NCI-H1417 (cell line): ENCODE results near the gene COG2.

Source experiments
- DNase-seq, 3 experiments: peaks; one replicate each; lab custom pipeline; 2025; lab: John Stamatoyannopoulos, UW

Gene COG2

GRCh38 chr1:230701895-230702768, 59.9 kb downstream of the COG2 start:
- DNase-seq: no peak

GRCh38 chr1:230702934-230703678, 60.8 kb downstream of the COG2 start:
- peak in 2 of 3 experiments; percentile 4 to 6 for DNase-seq

GRCh38 chr1:230703679-230704385, 61.6 kb downstream of the COG2 start:
- no peak for DNase-seq

GRCh38 chr1:230704830-230705229, 62.5 kb downstream of the COG2 start:
- DNase-seq: no peak

GRCh38 chr1:230705289-230706019, 63.2 kb downstream of the COG2 start:
- DNase-seq: no peak

GRCh38 chr1:230706020-230706699, 63.9 kb downstream of the COG2 start:
- no peak for DNase-seq

GRCh38 chr1:230706887-230707731, 64.8 kb downstream of the COG2 start:
- no peak for DNase-seq

- DNase-seq: no peak
Observed at GRCh38 chr1:230707732-230708630, 65.7 kb downstream of the COG2 start.

- no peak for DNase-seq
Observed at GRCh38 chr1:230708631-230709580, 66.6 kb downstream of the COG2 start.

GRCh38 chr1:230709619-230710542, 67.6 kb downstream of the COG2 start:
- DNase-seq: no peak

- no peak for DNase-seq
Observed at GRCh38 chr1:230710543-230710904, 68.2 kb downstream of the COG2 start.

GRCh38 chr1:230711245-230711644, 69.0 kb downstream of the COG2 start:
- DNase-seq: no peak

- DNase-seq: no peak
Observed at GRCh38 chr1:230712470-230712942, 70.2 kb downstream of the COG2 start.

GRCh38 chr1:230713138-230713537, 70.9 kb downstream of the COG2 start:
- no peak for DNase-seq

GRCh38 chr1:230713547-230713914, 71.2 kb downstream of the COG2 start:
- no peak for DNase-seq

GRCh38 chr1:230713915-230714764, 71.9 kb downstream of the COG2 start, which contains the start of gene AGT:
TSS of gene AGT (minus strand) at chr1:230714122. CDS start at chr1:230710823, 3,299 bp downstream.
- no peak for DNase-seq
